ENCODE data around the gene CD48.
A peak's percentile ranks its signal among the peaks of the same experiment; 100 is the strongest.

The CD48 gene

GRCh38 chr1:160671603-160672517, 39.8 kb downstream of the CD48 start:
- FAIRE-seq: peak; percentile 64
- DNase-seq (ENCODE audit: insufficient read length): no peak
- TF ChIP-seq TAF1 (IDR thresholded peaks at IDR 0.05; ENCODE audit: borderline replicate concordance, low read depth, low read length): no peak
- no peak for TF ChIP-seq POLR2AphosphoS5 (IDR thresholded peaks at IDR 0.05; ENCODE audit: low read depth, low read length)
- TF ChIP-seq POLR2A (IDR thresholded peaks at IDR 0.05; ENCODE audit: low read depth, low read length): no peak

- no peak for FAIRE-seq
- no peak for DNase-seq (ENCODE audit: insufficient read length)
- TF ChIP-seq POLR2AphosphoS5 (IDR thresholded peaks at IDR 0.05; ENCODE audit: low read depth, low read length) (no peak), TAF1 (IDR thresholded peaks at IDR 0.05; ENCODE audit: borderline replicate concordance, low read depth, low read length) (no peak), POLR2A (IDR thresholded peaks at IDR 0.05; ENCODE audit: low read depth, low read length) (no peak)
Measured at GRCh38 chr1:160670701-160671100, 40.9 kb downstream of the CD48 start.

GRCh38 chr1:160669802-160670201, 41.8 kb downstream of the CD48 start:
- FAIRE-seq (no peak), DNase-seq (ENCODE audit: insufficient read length) (no peak)
- TF ChIP-seq POLR2A (IDR thresholded peaks at IDR 0.05; ENCODE audit: low read depth, low read length) (no peak), POLR2AphosphoS5 (IDR thresholded peaks at IDR 0.05; ENCODE audit: low read depth, low read length) (no peak), TAF1 (IDR thresholded peaks at IDR 0.05; ENCODE audit: borderline replicate concordance, low read depth, low read length) (no peak)

- no peak for TF ChIP-seq TAF1 (IDR thresholded peaks at IDR 0.05; ENCODE audit: borderline replicate concordance, low read depth, low read length)
- no peak for TF ChIP-seq POLR2AphosphoS5 (IDR thresholded peaks at IDR 0.05; ENCODE audit: low read depth, low read length)
- TF ChIP-seq POLR2A (IDR thresholded peaks at IDR 0.05; ENCODE audit: low read depth, low read length): no peak
- FAIRE-seq: no peak
- DNase-seq (ENCODE audit: insufficient read length): no peak
Measured at GRCh38 chr1:160669276-160669675, 42.3 kb downstream of the CD48 start.

GRCh38 chr1:160667896-160668295, 43.7 kb downstream of the CD48 start:
- FAIRE-seq: no peak
- no peak for TF ChIP-seq POLR2A (IDR thresholded peaks at IDR 0.05; ENCODE audit: low read depth, low read length)
- TF ChIP-seq POLR2AphosphoS5 (IDR thresholded peaks at IDR 0.05; ENCODE audit: low read depth, low read length): no peak
- TF ChIP-seq TAF1 (IDR thresholded peaks at IDR 0.05; ENCODE audit: borderline replicate concordance, low read depth, low read length): no peak
- no peak for DNase-seq (ENCODE audit: insufficient read length)

GRCh38 chr1:160666079-160666442, 45.6 kb downstream of the CD48 start:
- FAIRE-seq (no peak), DNase-seq (ENCODE audit: insufficient read length) (no peak)
- TF ChIP-seq POLR2A (IDR thresholded peaks at IDR 0.05; ENCODE audit: low read depth, low read length): no peak
- no peak for TF ChIP-seq POLR2AphosphoS5 (IDR thresholded peaks at IDR 0.05; ENCODE audit: low read depth, low read length)
- no peak for TF ChIP-seq TAF1 (IDR thresholded peaks at IDR 0.05; ENCODE audit: borderline replicate concordance, low read depth, low read length)

- TF ChIP-seq TAF1 (IDR thresholded peaks at IDR 0.05; ENCODE audit: borderline replicate concordance, low read depth, low read length) (no peak), POLR2AphosphoS5 (IDR thresholded peaks at IDR 0.05; ENCODE audit: low read depth, low read length) (no peak), POLR2A (IDR thresholded peaks at IDR 0.05; ENCODE audit: low read depth, low read length) (no peak)
- DNase-seq (ENCODE audit: insufficient read length) (no peak), FAIRE-seq (no peak)
Measured at GRCh38 chr1:160665330-160666078, 46.1 kb downstream of the CD48 start.

- TF ChIP-seq POLR2AphosphoS5 (IDR thresholded peaks at IDR 0.05; ENCODE audit: low read depth, low read length) (no peak), POLR2A (IDR thresholded peaks at IDR 0.05; ENCODE audit: low read depth, low read length) (0 out of 2 replicates have a peak, but pooled peaks have one; percentile 23)
- DNase-seq (ENCODE audit: insufficient read length): no peak
- peak; percentile 97 for FAIRE-seq
Measured at GRCh38 chr1:160664573-160665051, 47.0 kb downstream of the CD48 start.

- FAIRE-seq (peak; percentile 71), DNase-seq (ENCODE audit: insufficient read length) (no peak)
- TF ChIP-seq POLR2A (IDR thresholded peaks at IDR 0.05; ENCODE audit: low read depth, low read length) (no peak), POLR2AphosphoS5 (IDR thresholded peaks at IDR 0.05; ENCODE audit: low read depth, low read length) (no peak), TAF1 (IDR thresholded peaks at IDR 0.05; ENCODE audit: borderline replicate concordance, low read depth, low read length) (no peak)
Measured at GRCh38 chr1:160662910-160663309, 48.7 kb downstream of the CD48 start.

- FAIRE-seq: no peak
- DNase-seq (ENCODE audit: insufficient read length): no peak
- TF ChIP-seq POLR2A (IDR thresholded peaks at IDR 0.05; ENCODE audit: low read depth, low read length) (no peak), POLR2AphosphoS5 (IDR thresholded peaks at IDR 0.05; ENCODE audit: low read depth, low read length) (no peak), TAF1 (IDR thresholded peaks at IDR 0.05; ENCODE audit: borderline replicate concordance, low read depth, low read length) (no peak)
Measured at GRCh38 chr1:160659566-160659965, 52.1 kb downstream of the CD48 start.

- TF ChIP-seq TAF1 (IDR thresholded peaks at IDR 0.05; ENCODE audit: borderline replicate concordance, low read depth, low read length) (no peak), POLR2AphosphoS5 (IDR thresholded peaks at IDR 0.05; ENCODE audit: low read depth, low read length) (no peak), POLR2A (IDR thresholded peaks at IDR 0.05; ENCODE audit: low read depth, low read length) (no peak)
- DNase-seq (ENCODE audit: insufficient read length) (no peak), FAIRE-seq (peak; percentile 62)
Measured at GRCh38 chr1:160658814-160659193, 52.8 kb downstream of the CD48 start.
